Measurements from ENCODE around the gene PPP1R9A.

PPP1R9A gene

GRCh38 chr7:94972296-94972695 lies 64.9 kb downstream of the PPP1R9A start:
- no peaks in the 10 kb centered on the region for H3K9me3 ChIP-seq (ENCODE audit: control insufficient read depth in 1 of 2, low read length in 2 of 2)
- no peak overlapping the region for H3K9ac ChIP-seq (ENCODE audit: low read depth in 1 of 2, low read length in 2 of 2)
- no peaks in the 10 kb centered on the region for H3K27me3 ChIP-seq (ENCODE audit: control insufficient read depth in 1 of 2, insufficient read depth in 2 of 2, low read length in 2 of 2)
- no peaks in the 10 kb centered on the region for H3K36me3 ChIP-seq (ENCODE audit: control insufficient read depth in 1 of 2, insufficient read depth in 2 of 2, low read length in 2 of 2)
- H3K4me1 ChIP-seq (ENCODE audit: control insufficient read depth in 1 of 2, insufficient read depth in 2 of 2, low read length in 2 of 2), result no peaks in the 10 kb centered on the region
- no peak overlapping the region for H3K4me3 ChIP-seq (ENCODE audit: low read depth in 1 of 2, low read length in 2 of 2)
- no peak overlapping the region for H3K27ac ChIP-seq (ENCODE audit: low read depth, low read length)

DNA sequence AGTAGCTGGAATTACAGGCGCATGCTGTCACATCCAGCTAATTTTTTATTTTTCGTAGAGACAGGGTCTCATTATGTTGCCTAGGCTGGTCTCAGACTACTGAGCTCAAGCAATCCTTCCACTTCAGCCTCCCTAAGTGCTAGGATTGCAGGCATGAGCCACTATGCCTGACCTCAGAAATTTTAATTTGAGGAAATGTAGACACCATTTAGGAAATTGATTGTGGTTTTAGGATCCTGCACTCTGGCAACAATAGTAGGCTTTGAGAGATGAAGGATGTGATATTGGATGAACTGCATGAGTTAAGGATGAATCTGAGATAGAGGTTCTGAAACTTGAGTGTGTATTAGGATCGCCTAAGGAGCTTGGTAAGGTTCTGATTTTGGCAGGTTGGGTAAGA lies 66.5 kb downstream of the PPP1R9A start:
- no peaks in the 10 kb centered on the region for H3K27me3 ChIP-seq (ENCODE audit: control insufficient read depth in 1 of 2, insufficient read depth in 2 of 2, low read length in 2 of 2)
- no peak overlapping the region for H3K27ac ChIP-seq (ENCODE audit: low read depth, low read length)
- H3K4me3 ChIP-seq (ENCODE audit: low read depth in 1 of 2, low read length in 2 of 2), result no peak overlapping the region
- no peak overlapping the region for H3K9ac ChIP-seq (ENCODE audit: low read depth in 1 of 2, low read length in 2 of 2)
- no peaks in the 10 kb centered on the region for H3K9me3 ChIP-seq (ENCODE audit: control insufficient read depth in 1 of 2, low read length in 2 of 2)
- H3K36me3 ChIP-seq (ENCODE audit: control insufficient read depth in 1 of 2, insufficient read depth in 2 of 2, low read length in 2 of 2), result no peaks in the 10 kb centered on the region
- H3K4me1 ChIP-seq (ENCODE audit: control insufficient read depth in 1 of 2, insufficient read depth in 2 of 2, low read length in 2 of 2), result no peaks in the 10 kb centered on the region

DNA sequence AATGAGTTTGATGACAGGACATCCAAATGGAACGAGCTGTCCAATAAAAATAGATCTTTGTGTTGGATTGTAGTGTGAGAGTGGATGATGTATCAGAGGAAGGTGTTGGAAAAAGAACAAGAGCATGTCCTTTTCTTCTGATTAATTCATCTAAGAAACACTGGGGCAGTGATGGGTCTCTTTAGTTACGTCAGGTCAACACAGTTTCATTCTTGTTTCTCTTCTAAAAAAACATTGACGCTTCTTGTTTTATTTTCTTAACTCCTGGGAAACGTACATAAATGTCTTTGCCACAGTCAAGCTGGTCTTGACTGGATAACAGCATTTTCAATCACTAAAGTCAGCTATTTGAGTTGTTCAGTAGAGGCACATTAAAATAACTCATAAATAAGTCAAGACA lies 67.0 kb downstream of the PPP1R9A start:
- H3K36me3 ChIP-seq (ENCODE audit: control insufficient read depth in 1 of 2, insufficient read depth in 2 of 2, low read length in 2 of 2), result no peaks in the 10 kb centered on the region
- no peak overlapping the region for H3K4me3 ChIP-seq (ENCODE audit: low read depth in 1 of 2, low read length in 2 of 2)
- H3K9ac ChIP-seq (ENCODE audit: low read depth in 1 of 2, low read length in 2 of 2), result no peak overlapping the region
- H3K27me3 ChIP-seq (ENCODE audit: control insufficient read depth in 1 of 2, insufficient read depth in 2 of 2, low read length in 2 of 2), result no peaks in the 10 kb centered on the region
- H3K9me3 ChIP-seq (ENCODE audit: control insufficient read depth in 1 of 2, low read length in 2 of 2), result no peaks in the 10 kb centered on the region
- H3K4me1 ChIP-seq (ENCODE audit: control insufficient read depth in 1 of 2, insufficient read depth in 2 of 2, low read length in 2 of 2), result no peaks in the 10 kb centered on the region
- no peak overlapping the region for H3K27ac ChIP-seq (ENCODE audit: low read depth, low read length)

GRCh38 chr7:94975336-94975735 lies 67.9 kb downstream of the PPP1R9A start:
- H3K36me3 ChIP-seq (ENCODE audit: control insufficient read depth in 1 of 2, insufficient read depth in 2 of 2, low read length in 2 of 2), result no peaks in the 10 kb centered on the region
- no peaks in the 10 kb centered on the region for H3K27me3 ChIP-seq (ENCODE audit: control insufficient read depth in 1 of 2, insufficient read depth in 2 of 2, low read length in 2 of 2)
- H3K9me3 ChIP-seq (ENCODE audit: control insufficient read depth in 1 of 2, low read length in 2 of 2), result no peaks in the 10 kb centered on the region
- H3K27ac ChIP-seq (ENCODE audit: low read depth, low read length), result no peak overlapping the region
- H3K4me1 ChIP-seq (ENCODE audit: control insufficient read depth in 1 of 2, insufficient read depth in 2 of 2, low read length in 2 of 2), result no peaks in the 10 kb centered on the region
- no peak overlapping the region for H3K9ac ChIP-seq (ENCODE audit: low read depth in 1 of 2, low read length in 2 of 2)
- no peak overlapping the region for H3K4me3 ChIP-seq (ENCODE audit: low read depth in 1 of 2, low read length in 2 of 2)

- H3K4me1 ChIP-seq (ENCODE audit: control insufficient read depth in 1 of 2, insufficient read depth in 2 of 2, low read length in 2 of 2), result no peaks in the 10 kb centered on the region
- H3K9me3 ChIP-seq (ENCODE audit: control insufficient read depth in 1 of 2, low read length in 2 of 2), result no peaks in the 10 kb centered on the region
- no peak overlapping the region for H3K27ac ChIP-seq (ENCODE audit: low read depth, low read length)
- H3K4me3 ChIP-seq (ENCODE audit: low read depth in 1 of 2, low read length in 2 of 2), result no peak overlapping the region
- no peaks in the 10 kb centered on the region for H3K36me3 ChIP-seq (ENCODE audit: control insufficient read depth in 1 of 2, insufficient read depth in 2 of 2, low read length in 2 of 2)
- no peak overlapping the region for H3K9ac ChIP-seq (ENCODE audit: low read depth in 1 of 2, low read length in 2 of 2)
- H3K27me3 ChIP-seq (ENCODE audit: control insufficient read depth in 1 of 2, insufficient read depth in 2 of 2, low read length in 2 of 2), result no peaks in the 10 kb centered on the region
Measured at GRCh38 chr7:94980418-94981142, 73.2 kb downstream of the PPP1R9A start.

DNA sequence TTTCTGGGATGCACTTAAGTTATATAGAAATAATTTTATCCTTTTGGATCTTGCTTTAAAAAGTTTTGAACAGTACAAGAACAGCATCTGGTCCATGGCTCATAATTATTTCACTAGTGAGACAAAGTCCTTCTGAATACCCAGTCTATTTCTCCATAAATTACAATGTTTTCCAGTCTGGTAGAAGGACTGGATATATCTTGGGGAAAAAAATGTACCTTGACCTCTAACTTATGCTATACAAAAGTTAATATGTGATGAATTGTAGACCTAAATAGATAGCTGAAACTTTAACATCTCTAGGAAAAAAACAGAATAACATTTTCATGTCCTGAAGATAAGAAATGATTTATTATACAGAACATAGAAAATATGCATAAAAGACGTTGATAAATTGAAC lies 88.5 kb downstream of the PPP1R9A start:
- Histone ChIP-seq H3K27me3 (ENCODE audit: control insufficient read depth in 1 of 2, insufficient read depth in 2 of 2, low read length in 2 of 2) (no peaks in the 10 kb centered on the region), H3K9ac (ENCODE audit: low read depth in 1 of 2, low read length in 2 of 2) (no peak overlapping the region), H3K4me1 (ENCODE audit: control insufficient read depth in 1 of 2, insufficient read depth in 2 of 2, low read length in 2 of 2) (peaks cover 7 to 14% of the 10 kb centered on the region in 2 donors), H3K36me3 (ENCODE audit: control insufficient read depth in 1 of 2, insufficient read depth in 2 of 2, low read length in 2 of 2) (no peaks in the 10 kb centered on the region), H3K27ac (ENCODE audit: low read depth, low read length) (no peak overlapping the region), H3K4me3 (ENCODE audit: low read depth in 1 of 2, low read length in 2 of 2) (no peak overlapping the region), H3K9me3 (ENCODE audit: control insufficient read depth in 1 of 2, low read length in 2 of 2) (no peaks in the 10 kb centered on the region)

DNA sequence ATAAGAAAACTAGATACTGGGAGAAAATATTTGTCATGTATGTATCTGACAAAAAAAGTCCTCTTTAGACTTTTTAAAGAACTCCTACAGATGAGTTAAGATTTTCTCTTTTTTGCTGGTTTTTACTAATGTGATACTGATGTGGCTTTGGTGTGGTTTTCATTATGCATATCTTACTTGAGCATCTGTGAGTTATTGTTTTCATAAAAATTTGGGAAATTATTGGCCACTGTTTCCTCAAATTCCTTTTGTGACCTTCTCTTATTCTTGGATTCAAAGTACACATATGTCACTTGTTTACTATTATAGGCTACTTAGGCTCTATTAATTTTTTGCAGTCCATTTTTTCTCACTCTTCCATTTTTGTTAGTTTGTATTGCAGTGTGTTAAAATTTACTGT lies 89.0 kb downstream of the PPP1R9A start:
- Histone ChIP-seq H3K9me3 (ENCODE audit: control insufficient read depth in 1 of 2, low read length in 2 of 2) (no peaks in the 10 kb centered on the region), H3K9ac (ENCODE audit: low read depth in 1 of 2, low read length in 2 of 2) (no peak overlapping the region), H3K27me3 (ENCODE audit: control insufficient read depth in 1 of 2, insufficient read depth in 2 of 2, low read length in 2 of 2) (no peaks in the 10 kb centered on the region), H3K36me3 (ENCODE audit: control insufficient read depth in 1 of 2, insufficient read depth in 2 of 2, low read length in 2 of 2) (no peaks in the 10 kb centered on the region), H3K4me3 (ENCODE audit: low read depth in 1 of 2, low read length in 2 of 2) (no peak overlapping the region), H3K4me1 (ENCODE audit: control insufficient read depth in 1 of 2, insufficient read depth in 2 of 2, low read length in 2 of 2) (peaks cover 7 to 18% of the 10 kb centered on the region in 2 donors), H3K27ac (ENCODE audit: low read depth, low read length) (no peak overlapping the region)

DNA sequence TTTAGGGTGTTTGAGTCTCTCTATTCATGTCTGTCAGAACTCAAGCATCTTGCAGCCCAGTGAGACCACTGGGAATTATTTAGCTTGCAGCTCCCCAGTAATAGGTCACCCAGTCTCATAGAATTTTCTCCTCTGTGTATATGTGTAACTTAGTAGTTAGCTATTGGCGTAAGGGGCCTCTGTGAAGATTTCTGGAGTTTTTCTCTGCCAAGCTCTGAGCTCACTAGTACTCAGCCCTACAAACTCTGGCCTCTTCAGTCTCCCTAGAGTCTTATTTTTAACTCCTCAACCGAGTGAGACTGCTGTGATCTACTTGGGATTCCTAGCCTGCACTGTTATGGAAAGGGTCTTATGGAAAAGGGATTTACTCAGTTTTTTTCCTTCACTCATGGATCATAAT lies 90.2 kb downstream of the PPP1R9A start:
- no peaks in the 10 kb centered on the region for H3K27me3 ChIP-seq (ENCODE audit: control insufficient read depth in 1 of 2, insufficient read depth in 2 of 2, low read length in 2 of 2)
- H3K9me3 ChIP-seq (ENCODE audit: control insufficient read depth in 1 of 2, low read length in 2 of 2), result no peaks in the 10 kb centered on the region
- H3K27ac ChIP-seq (ENCODE audit: low read depth, low read length), result no peak overlapping the region
- H3K36me3 ChIP-seq (ENCODE audit: control insufficient read depth in 1 of 2, insufficient read depth in 2 of 2, low read length in 2 of 2), result no peaks in the 10 kb centered on the region
- no peak overlapping the region for H3K4me3 ChIP-seq (ENCODE audit: low read depth in 1 of 2, low read length in 2 of 2)
- H3K9ac ChIP-seq (ENCODE audit: low read depth in 1 of 2, low read length in 2 of 2), result no peak overlapping the region
- H3K4me1 ChIP-seq (ENCODE audit: control insufficient read depth in 1 of 2, insufficient read depth in 2 of 2, low read length in 2 of 2), result peaks cover 7 to 20% of the 10 kb centered on the region in 2 donors

GRCh38 chr7:94998266-94999068 lies 91.1 kb downstream of the PPP1R9A start:
- H3K9ac ChIP-seq (ENCODE audit: low read depth in 1 of 2, low read length in 2 of 2), result no peak overlapping the region
- no peaks in the 10 kb centered on the region for H3K27me3 ChIP-seq (ENCODE audit: control insufficient read depth in 1 of 2, insufficient read depth in 2 of 2, low read length in 2 of 2)
- H3K27ac ChIP-seq (ENCODE audit: low read depth, low read length), result no peak overlapping the region
- no peaks in the 10 kb centered on the region for H3K36me3 ChIP-seq (ENCODE audit: control insufficient read depth in 1 of 2, insufficient read depth in 2 of 2, low read length in 2 of 2)
- H3K4me3 ChIP-seq (ENCODE audit: low read depth in 1 of 2, low read length in 2 of 2), result no peak overlapping the region
- no peaks in the 10 kb centered on the region for H3K9me3 ChIP-seq (ENCODE audit: control insufficient read depth in 1 of 2, low read length in 2 of 2)
- peaks cover 7 to 21% of the 10 kb centered on the region in 2 donors for H3K4me1 ChIP-seq (ENCODE audit: control insufficient read depth in 1 of 2, insufficient read depth in 2 of 2, low read length in 2 of 2)

- Histone ChIP-seq H3K27ac (ENCODE audit: low read depth, low read length) (no peak overlapping the region), H3K9ac (ENCODE audit: low read depth in 1 of 2, low read length in 2 of 2) (no peak overlapping the region), H3K27me3 (ENCODE audit: control insufficient read depth in 1 of 2, insufficient read depth in 2 of 2, low read length in 2 of 2) (no peaks in the 10 kb centered on the region), H3K36me3 (ENCODE audit: control insufficient read depth in 1 of 2, insufficient read depth in 2 of 2, low read length in 2 of 2) (no peaks in the 10 kb centered on the region), H3K4me1 (ENCODE audit: control insufficient read depth in 1 of 2, insufficient read depth in 2 of 2, low read length in 2 of 2) (peaks cover 7 to 24% of the 10 kb centered on the region in 2 donors), H3K9me3 (ENCODE audit: control insufficient read depth in 1 of 2, low read length in 2 of 2) (no peaks in the 10 kb centered on the region), H3K4me3 (ENCODE audit: low read depth in 1 of 2, low read length in 2 of 2) (no peak overlapping the region)
Measured at GRCh38 chr7:94999069-94999351, 91.6 kb downstream of the PPP1R9A start.

Measured in duodenal mucosa (tissue), 2 donors.